Measurements from ENCODE around the gene WWOX. TPM values are rescaled to one million over a fixed set of nuclear protein-coding genes. Genes with fewer than 3 reads are reported as not detected.

WWOX gene
- total and polyA plus RNA-seq, 2 of the 8 experiments (the other 6 are each of a cell fraction or from before 2014, with no cell fraction given): 5.4 to 16.7 TPM

DNA sequence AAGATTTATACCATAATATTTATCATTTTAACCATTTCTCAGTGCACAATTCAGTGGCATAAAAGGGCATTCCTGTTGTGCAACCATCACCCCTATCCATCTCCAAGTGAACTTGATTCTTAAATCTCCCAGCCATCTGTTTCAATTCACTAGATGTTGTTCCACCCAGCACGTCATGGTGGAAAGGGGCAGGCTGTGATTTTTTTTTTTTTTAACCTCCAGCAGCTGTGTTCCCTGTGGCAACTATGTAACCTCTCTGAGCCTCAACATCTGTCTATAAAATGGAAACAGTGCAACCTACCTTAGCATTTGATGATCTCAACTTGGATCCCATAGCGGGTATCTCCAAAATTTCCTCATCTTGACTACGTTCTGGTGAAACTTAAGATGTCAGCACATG is 604.5 kb downstream of the WWOX start:
- Histone ChIP-seq H2BK20ac (ENCODE audit: low read length) (no peak overlapping the region), H3K79me1 (ENCODE audit: low read depth, low read length) (no peaks in the 10 kb centered on the region), H4K91ac (replicated peaks; ENCODE audit: insufficient read length, low read length) (no peak overlapping the region), H2BK5ac (ENCODE audit: low read depth, low read length) (no peak overlapping the region), H3K27ac (ENCODE audit: low read depth, low read length) (no peak overlapping the region), H3K4ac (replicated peaks; ENCODE audit: insufficient read length, low read depth, low read length) (no peak overlapping the region), H3K18ac (ENCODE audit: extremely low read depth, low read length) (no peak overlapping the region), H3K4me1 (replicated peaks in 1 of 4; ENCODE audit: control insufficient read depth in 3 of 4, insufficient read depth in 4 of 4, low read length in 3 of 4) (no peaks in the 10 kb centered on the region; a peak in 1 of 7 replicates), H2BK12ac (ENCODE audit: low read depth, low read length) (no peak overlapping the region), H3K9ac (replicated peaks in 1 of 4; ENCODE audit: extremely low read depth in 1 of 4, low read depth in 3 of 4, low read length in 3 of 4) (no peak overlapping the region), H3K36me3 (ENCODE audit: control insufficient read depth in 2 of 4, insufficient read depth in 4 of 4, low read length in 3 of 4) (no peaks in the 10 kb centered on the region), H3K4me3 (ENCODE audit: extremely low read depth in 1 of 4, insufficient read depth in 2 of 4, low read depth in 3 of 4, low read length in 4 of 4) (no peak overlapping the region), H3K56ac (replicated peaks; ENCODE audit: insufficient read length, low read depth, low read length) (no peak overlapping the region), H2AFZ (ENCODE audit: low read length) (no peak overlapping the region), H3K27me3 (replicated peaks in 1 of 4; ENCODE audit: control insufficient read depth in 3 of 4, extremely low read depth in 1 of 4, insufficient read depth in 3 of 4, low read length in 3 of 4) (no peaks in the 10 kb centered on the region), H3K23ac (ENCODE audit: insufficient read length) (no peak overlapping the region), H2AK5ac (ENCODE audit: low read depth, low read length) (no peak overlapping the region), H4K8ac (ENCODE audit: extremely low read depth, insufficient read depth, low read length) (no peak overlapping the region), H3K9me3 (ENCODE audit: insufficient read depth in 2 of 2, low read depth in 1 of 2, low read length in 1 of 2) (no peaks in the 10 kb centered on the region), H3K14ac (ENCODE audit: insufficient read length) (no peak overlapping the region), H3K23me2 (ENCODE audit: low read depth, low read length) (no peaks in the 10 kb centered on the region), H3K79me2 (ENCODE audit: control insufficient read depth in 1 of 2, insufficient read depth in 2 of 2, low read length in 2 of 2) (no peaks in the 10 kb centered on the region), H2BK120ac (replicated peaks; ENCODE audit: low read depth, low read length) (no peak overlapping the region), H4K5ac (ENCODE audit: insufficient read length, low read depth, low read length) (no peak overlapping the region), H3K4me2 (ENCODE audit: insufficient read depth in 1 of 2, low read depth in 2 of 2, low read length in 2 of 2) (no peak overlapping the region), H4K20me1 (replicated peaks in 1 of 2; ENCODE audit: control insufficient read depth in 1 of 2, insufficient read depth in 2 of 2, low read length in 2 of 2) (no peaks in the 10 kb centered on the region), H2BK15ac (ENCODE audit: low read length) (no peak overlapping the region)
- POLR2A ChIA-PET (ENCODE audit: partially characterized antibody): no interaction called here
- no peak for FAIRE-seq
- CTCF ChIA-PET (ENCODE audit: partially characterized antibody): interaction anchor here (1.1 to 1.2 kb wide), 2 partner anchors 508 to 898 kb away, joined by 3 to 4 read pairs; no protein-coding TSS in a partner anchor
- TF ChIP-seq CREB1 (IDR thresholded peaks at IDR 0.05) (no peak), SIRT6 (IDR thresholded peaks at IDR 0.05; ENCODE audit: low read length) (no peak), RFX5 (IDR thresholded peaks at IDR 0.05; ENCODE audit: borderline replicate concordance, low read depth, low read length) (no peak), SP1 (IDR thresholded peaks at IDR 0.05; ENCODE audit: low read depth, low read length) (no peak), BRCA1 (IDR thresholded peaks at IDR 0.05; ENCODE audit: low read depth, low read length) (no peak), YY1 (IDR thresholded peaks at IDR 0.05; ENCODE audit: low read depth, low read length) (no peak), GABPA (IDR thresholded peaks at IDR 0.05; ENCODE audit: borderline replicate concordance, insufficient read depth, low read length) (no peak)
- DNase-seq (ENCODE audit: low read depth in 1 of 2, low spot score in 2 of 2): no peak
- 96% methylated on average over 3 of the region's 3 CpGs; no CpG with 5 or more reads in 1 of the 2 experiments for WGBS, 2 experiments (ENCODE audit: extremely low coverage in 1 of 2, insufficient coverage in 1 of 2, insufficient read length in 1 of 2, insufficient replicate concordance in 2 of 2, low coverage in 1 of 2, low lambda C conversion rate in 2 of 2, missing lambda C conversion rate in 1 of 2)

All from H1 (cell line).